Adrenal gland (tissue), 5 donors: ENCODE results near the gene PIGQ.

ENCODE experiments used
- POLR2A ChIP-seq, 2 donors: fragments of 450-650 bp; IDR thresholded peaks; one replicate each; pipeline ENCODE4 v1.6.1; 2017; ENCODE audit warnings: antibody characterized with exemption in 2 of 2, mild to moderate bottlenecking in 2 of 2, moderate library complexity in 1 of 2
- TF ChIP-seq, protein P1 (sequence below), 6 experiments: fragments of 450-650 bp in 4 of 6; fragments of 200-600 bp in 2 of 6; sonication (generic) in 1 of 6; IDR thresholded peaks; 1 replicate in 5 of 6; 2 replicates in 1 of 6; pipeline versions ENCODE4 v1.5.1 to v1.8.0; 2016 to 2021; ENCODE audit warnings: antibody characterized with exemption in 6 of 6, mild to moderate bottlenecking in 2 of 6, moderate library complexity in 1 of 6
- donor health status: DM: no; HTN: no; CAD: no.

DNA sequence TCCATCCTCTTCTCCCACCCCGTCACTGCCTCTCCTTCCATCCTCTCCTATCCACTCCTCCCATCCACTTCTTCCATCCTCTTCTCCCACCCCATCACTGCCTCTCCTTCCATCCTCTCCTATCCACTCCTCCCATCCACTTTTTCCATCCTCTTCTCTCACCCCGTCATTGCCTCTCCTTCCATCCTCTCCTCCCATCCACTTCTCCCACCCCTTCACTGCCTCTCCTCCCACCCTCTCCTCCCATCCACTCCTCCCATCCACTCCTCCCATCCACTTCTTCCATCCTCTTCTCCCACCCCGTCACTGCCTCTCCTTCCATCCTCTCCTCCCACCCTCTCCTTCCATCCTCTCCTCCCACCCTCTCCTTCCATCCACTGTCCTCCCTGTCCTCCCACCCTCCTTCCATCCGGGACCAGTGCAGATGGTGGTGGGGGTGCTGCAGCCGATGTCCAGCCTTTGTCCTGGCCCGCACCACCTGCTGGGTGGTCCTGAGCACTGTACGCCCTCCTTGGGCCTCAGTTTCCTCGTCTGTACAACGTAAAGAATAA is 62.1 kb downstream of the PIGQ start:
- TF ChIP-seq, protein P1, sequence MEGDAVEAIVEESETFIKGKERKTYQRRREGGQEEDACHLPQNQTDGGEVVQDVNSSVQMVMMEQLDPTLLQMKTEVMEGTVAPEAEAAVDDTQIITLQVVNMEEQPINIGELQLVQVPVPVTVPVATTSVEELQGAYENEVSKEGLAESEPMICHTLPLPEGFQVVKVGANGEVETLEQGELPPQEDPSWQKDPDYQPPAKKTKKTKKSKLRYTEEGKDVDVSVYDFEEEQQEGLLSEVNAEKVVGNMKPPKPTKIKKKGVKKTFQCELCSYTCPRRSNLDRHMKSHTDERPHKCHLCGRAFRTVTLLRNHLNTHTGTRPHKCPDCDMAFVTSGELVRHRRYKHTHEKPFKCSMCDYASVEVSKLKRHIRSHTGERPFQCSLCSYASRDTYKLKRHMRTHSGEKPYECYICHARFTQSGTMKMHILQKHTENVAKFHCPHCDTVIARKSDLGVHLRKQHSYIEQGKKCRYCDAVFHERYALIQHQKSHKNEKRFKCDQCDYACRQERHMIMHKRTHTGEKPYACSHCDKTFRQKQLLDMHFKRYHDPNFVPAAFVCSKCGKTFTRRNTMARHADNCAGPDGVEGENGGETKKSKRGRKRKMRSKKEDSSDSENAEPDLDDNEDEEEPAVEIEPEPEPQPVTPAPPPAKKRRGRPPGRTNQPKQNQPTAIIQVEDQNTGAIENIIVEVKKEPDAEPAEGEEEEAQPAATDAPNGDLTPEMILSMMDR (IDR thresholded peaks at IDR 0.05) = no peak
- no peak for TF ChIP-seq POLR2A (IDR thresholded peaks at IDR 0.05)
